ENCODE data around the gene FGD4.

The FGD4 gene

DNA sequence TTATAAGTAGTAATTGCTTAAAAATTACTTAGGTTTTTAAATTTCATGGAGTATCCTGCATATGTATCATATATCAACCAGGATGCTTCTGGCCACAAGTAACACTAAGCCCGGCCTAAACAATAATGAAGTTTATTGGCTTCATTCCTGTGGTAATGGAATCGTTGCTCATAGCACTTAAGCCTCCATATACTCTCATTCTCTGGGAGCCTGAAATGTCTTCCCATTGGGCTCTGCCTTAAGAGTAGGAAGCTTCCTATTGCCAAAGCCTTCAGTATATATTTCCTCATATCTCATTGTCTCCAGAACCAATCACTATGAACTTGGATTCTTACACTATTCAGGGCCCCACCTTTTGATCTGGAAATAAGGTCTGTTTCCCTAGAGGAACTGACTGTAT, 195.9 kb downstream of the FGD4 start:
- Histone ChIP-seq H3K4me2 (no peak overlapping the region), H3K27ac (no peak overlapping the region), H3K36me3 (ENCODE audit: insufficient read depth) (no peaks in the 10 kb centered on the region), H3K79me2 (ENCODE audit: insufficient read depth, low read depth) (no peaks in the 10 kb centered on the region), H3K9ac (no peak overlapping the region), H3K4me1 (ENCODE audit: low read depth, poor library complexity, severe bottlenecking) (no peaks in the 10 kb centered on the region), H4K20me1 (ENCODE audit: insufficient read depth) (no peaks in the 10 kb centered on the region), H3K27me3 (ENCODE audit: insufficient read depth, low read depth) (no peaks in the 10 kb centered on the region), H2AFZ (ENCODE audit: low read depth) (no peak overlapping the region), H3K4me3 (IDR thresholded peaks at IDR 0.05; ENCODE audit: insufficient read depth, low read depth, low read length) (no peak overlapping the region)
- TF ChIP-seq, protein P1, sequence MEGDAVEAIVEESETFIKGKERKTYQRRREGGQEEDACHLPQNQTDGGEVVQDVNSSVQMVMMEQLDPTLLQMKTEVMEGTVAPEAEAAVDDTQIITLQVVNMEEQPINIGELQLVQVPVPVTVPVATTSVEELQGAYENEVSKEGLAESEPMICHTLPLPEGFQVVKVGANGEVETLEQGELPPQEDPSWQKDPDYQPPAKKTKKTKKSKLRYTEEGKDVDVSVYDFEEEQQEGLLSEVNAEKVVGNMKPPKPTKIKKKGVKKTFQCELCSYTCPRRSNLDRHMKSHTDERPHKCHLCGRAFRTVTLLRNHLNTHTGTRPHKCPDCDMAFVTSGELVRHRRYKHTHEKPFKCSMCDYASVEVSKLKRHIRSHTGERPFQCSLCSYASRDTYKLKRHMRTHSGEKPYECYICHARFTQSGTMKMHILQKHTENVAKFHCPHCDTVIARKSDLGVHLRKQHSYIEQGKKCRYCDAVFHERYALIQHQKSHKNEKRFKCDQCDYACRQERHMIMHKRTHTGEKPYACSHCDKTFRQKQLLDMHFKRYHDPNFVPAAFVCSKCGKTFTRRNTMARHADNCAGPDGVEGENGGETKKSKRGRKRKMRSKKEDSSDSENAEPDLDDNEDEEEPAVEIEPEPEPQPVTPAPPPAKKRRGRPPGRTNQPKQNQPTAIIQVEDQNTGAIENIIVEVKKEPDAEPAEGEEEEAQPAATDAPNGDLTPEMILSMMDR (conservative IDR thresholded peaks at IDR 0.05; ENCODE audit: low read depth, low read length), result no peak

DNA sequence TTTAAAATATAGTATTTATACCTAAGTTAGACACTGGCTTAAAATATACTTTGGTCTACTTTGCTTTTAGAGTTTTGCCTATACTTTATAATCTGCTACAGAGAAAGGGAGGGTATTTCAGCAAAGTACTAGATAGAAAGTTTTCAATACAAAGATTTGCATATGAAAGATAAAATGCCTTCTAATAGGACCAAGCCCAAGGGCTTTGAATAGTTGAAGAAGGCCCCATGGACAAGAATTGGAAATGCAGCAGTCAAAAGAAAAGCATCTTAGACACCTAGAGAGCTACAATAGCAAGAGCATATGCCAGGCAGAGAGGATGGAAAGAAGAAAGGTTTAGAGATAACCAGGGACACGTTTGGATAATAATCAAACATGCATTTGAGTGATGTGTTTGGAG, 196.7 kb downstream of the FGD4 start:
- Histone ChIP-seq H4K20me1 (ENCODE audit: insufficient read depth) (no peaks in the 10 kb centered on the region), H3K9ac (no peak overlapping the region), H3K4me1 (ENCODE audit: low read depth, poor library complexity, severe bottlenecking) (no peaks in the 10 kb centered on the region), H3K4me3 (IDR thresholded peaks at IDR 0.05; ENCODE audit: insufficient read depth, low read depth, low read length) (no peak overlapping the region), H3K27ac (no peak overlapping the region), H3K4me2 (no peak overlapping the region), H3K27me3 (ENCODE audit: insufficient read depth, low read depth) (no peaks in the 10 kb centered on the region), H3K36me3 (ENCODE audit: insufficient read depth) (no peaks in the 10 kb centered on the region), H3K79me2 (ENCODE audit: insufficient read depth, low read depth) (no peaks in the 10 kb centered on the region), H2AFZ (ENCODE audit: low read depth) (no peak overlapping the region)
- TF ChIP-seq, protein P1 (conservative IDR thresholded peaks at IDR 0.05; ENCODE audit: low read depth, low read length), result no peak

DNA sequence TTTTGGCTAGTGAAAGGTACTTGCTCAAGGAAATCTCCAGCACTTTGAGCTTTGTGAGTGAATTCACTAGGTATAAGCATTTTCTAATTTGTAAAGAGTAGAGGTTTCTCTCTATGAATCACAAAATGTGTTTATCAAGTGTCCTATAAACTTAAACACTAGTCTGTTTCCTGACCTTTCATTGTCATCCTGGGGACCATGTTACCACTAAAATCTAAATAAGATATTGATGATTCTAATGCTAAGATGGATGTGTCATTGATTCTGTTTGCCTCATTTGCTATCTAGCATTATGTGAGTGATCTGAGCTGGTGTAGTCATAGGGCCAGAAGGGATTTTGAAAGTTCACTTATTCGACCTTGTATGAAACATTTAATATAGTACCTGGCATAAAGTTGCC, 199.3 kb downstream of the FGD4 start:
- H3K4me1 ChIP-seq (ENCODE audit: low read depth, poor library complexity, severe bottlenecking), result no peaks in the 10 kb centered on the region
- TF ChIP-seq, protein P1 (conservative IDR thresholded peaks at IDR 0.05; ENCODE audit: low read depth, low read length), result no peak
- H3K9ac ChIP-seq, result no peak overlapping the region
- no peaks in the 10 kb centered on the region for H3K79me2 ChIP-seq (ENCODE audit: insufficient read depth, low read depth)
- no peaks in the 10 kb centered on the region for H3K27me3 ChIP-seq (ENCODE audit: insufficient read depth, low read depth)
- H3K4me3 ChIP-seq (IDR thresholded peaks at IDR 0.05; ENCODE audit: insufficient read depth, low read depth, low read length), result no peak overlapping the region
- H3K27ac ChIP-seq, result no peak overlapping the region
- no peak overlapping the region for H3K4me2 ChIP-seq
- H3K36me3 ChIP-seq (ENCODE audit: insufficient read depth), result no peaks in the 10 kb centered on the region
- H4K20me1 ChIP-seq (ENCODE audit: insufficient read depth), result no peaks in the 10 kb centered on the region
- no peak overlapping the region for H2AFZ ChIP-seq (ENCODE audit: low read depth)

DNA sequence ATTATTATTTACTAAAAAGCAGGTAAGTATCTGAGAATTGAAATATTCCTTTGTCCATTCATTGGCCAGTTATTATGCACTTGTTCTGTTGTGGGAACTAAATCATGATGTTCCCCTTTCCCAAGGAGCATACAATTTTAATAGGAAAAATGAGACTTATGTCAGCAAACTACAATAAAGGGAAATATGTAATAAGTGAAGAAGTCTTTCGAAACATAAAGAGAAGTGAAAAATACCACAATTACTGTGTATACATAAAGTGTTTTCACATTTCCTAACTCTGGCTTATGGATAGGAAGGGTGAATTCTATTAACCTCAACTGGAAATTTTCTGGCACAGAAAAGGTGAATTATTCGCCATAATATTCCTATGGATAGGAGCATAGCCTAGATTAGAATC, 201.3 kb downstream of the FGD4 start:
- no peaks in the 10 kb centered on the region for H3K27me3 ChIP-seq (ENCODE audit: insufficient read depth, low read depth)
- no peak overlapping the region for H3K9ac ChIP-seq
- no peak overlapping the region for H2AFZ ChIP-seq (ENCODE audit: low read depth)
- H3K4me1 ChIP-seq (ENCODE audit: low read depth, poor library complexity, severe bottlenecking), result no peaks in the 10 kb centered on the region
- H3K79me2 ChIP-seq (ENCODE audit: insufficient read depth, low read depth), result no peaks in the 10 kb centered on the region
- H3K36me3 ChIP-seq (ENCODE audit: insufficient read depth), result no peaks in the 10 kb centered on the region
- no peak overlapping the region for H3K27ac ChIP-seq
- H3K4me2 ChIP-seq, result no peak overlapping the region
- H4K20me1 ChIP-seq (ENCODE audit: insufficient read depth), result no peaks in the 10 kb centered on the region
- no peak overlapping the region for H3K4me3 ChIP-seq (IDR thresholded peaks at IDR 0.05; ENCODE audit: insufficient read depth, low read depth, low read length)
- TF ChIP-seq, protein P1 (conservative IDR thresholded peaks at IDR 0.05; ENCODE audit: low read depth, low read length), result no peak

DNA sequence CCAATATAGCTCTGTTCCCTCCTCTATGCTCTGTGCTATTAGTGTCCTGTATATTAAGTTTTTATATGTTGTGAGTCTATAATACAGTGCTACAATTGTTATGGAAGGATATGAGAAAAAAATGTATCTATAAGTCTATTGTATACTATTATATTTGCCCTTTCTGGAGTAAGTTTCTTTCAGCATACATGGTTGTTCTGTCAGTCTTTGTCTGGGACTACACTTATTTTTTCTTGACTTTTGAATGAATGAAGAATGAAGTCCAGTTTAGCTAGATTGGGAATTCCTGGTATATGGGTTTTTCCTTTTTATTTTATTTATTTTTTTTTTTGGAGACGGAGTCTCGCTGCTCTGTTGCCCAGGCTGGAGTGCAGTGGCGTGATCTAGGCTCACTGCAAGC, 203.7 kb downstream of the FGD4 start:
- H3K4me2 ChIP-seq, result no peak overlapping the region
- H3K4me3 ChIP-seq (IDR thresholded peaks at IDR 0.05; ENCODE audit: insufficient read depth, low read depth, low read length), result no peak overlapping the region
- no peaks in the 10 kb centered on the region for H3K36me3 ChIP-seq (ENCODE audit: insufficient read depth)
- H3K9ac ChIP-seq, result no peak overlapping the region
- H2AFZ ChIP-seq (ENCODE audit: low read depth), result no peak overlapping the region
- H3K27me3 ChIP-seq (ENCODE audit: insufficient read depth, low read depth), result no peaks in the 10 kb centered on the region
- H3K27ac ChIP-seq, result no peak overlapping the region
- H3K79me2 ChIP-seq (ENCODE audit: insufficient read depth, low read depth), result no peaks in the 10 kb centered on the region
- TF ChIP-seq, protein P1 (conservative IDR thresholded peaks at IDR 0.05; ENCODE audit: low read depth, low read length), result no peak
- H3K4me1 ChIP-seq (ENCODE audit: low read depth, poor library complexity, severe bottlenecking), result no peaks in the 10 kb centered on the region
- H4K20me1 ChIP-seq (ENCODE audit: insufficient read depth), result no peaks in the 10 kb centered on the region
